Measurements from ENCODE around the gene NCR2.

DNA sequence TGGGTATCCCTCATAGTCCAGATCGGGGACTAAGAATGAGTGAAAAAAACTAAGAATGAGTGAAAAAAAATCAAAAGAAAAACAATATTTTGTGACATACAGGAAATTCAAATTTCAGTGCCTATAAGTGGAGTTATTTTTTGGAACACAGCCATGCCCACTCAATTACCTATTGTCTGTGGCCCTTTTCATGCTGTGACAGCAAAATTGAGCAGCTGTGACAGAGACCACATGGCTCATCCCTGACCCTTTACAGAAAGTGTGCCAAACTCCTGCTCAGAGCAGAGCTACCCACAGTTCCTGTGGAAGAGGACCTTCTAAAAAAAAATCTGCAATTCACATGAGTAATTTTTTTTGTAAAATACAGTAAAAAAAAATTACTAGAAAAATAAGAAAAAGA, 1.4 kb downstream of the NCR2 start:
- TF ChIP-seq, protein P1, sequence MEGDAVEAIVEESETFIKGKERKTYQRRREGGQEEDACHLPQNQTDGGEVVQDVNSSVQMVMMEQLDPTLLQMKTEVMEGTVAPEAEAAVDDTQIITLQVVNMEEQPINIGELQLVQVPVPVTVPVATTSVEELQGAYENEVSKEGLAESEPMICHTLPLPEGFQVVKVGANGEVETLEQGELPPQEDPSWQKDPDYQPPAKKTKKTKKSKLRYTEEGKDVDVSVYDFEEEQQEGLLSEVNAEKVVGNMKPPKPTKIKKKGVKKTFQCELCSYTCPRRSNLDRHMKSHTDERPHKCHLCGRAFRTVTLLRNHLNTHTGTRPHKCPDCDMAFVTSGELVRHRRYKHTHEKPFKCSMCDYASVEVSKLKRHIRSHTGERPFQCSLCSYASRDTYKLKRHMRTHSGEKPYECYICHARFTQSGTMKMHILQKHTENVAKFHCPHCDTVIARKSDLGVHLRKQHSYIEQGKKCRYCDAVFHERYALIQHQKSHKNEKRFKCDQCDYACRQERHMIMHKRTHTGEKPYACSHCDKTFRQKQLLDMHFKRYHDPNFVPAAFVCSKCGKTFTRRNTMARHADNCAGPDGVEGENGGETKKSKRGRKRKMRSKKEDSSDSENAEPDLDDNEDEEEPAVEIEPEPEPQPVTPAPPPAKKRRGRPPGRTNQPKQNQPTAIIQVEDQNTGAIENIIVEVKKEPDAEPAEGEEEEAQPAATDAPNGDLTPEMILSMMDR (IDR thresholded peaks at IDR 0.05 in 2 of 3, conservative IDR thresholded peaks at IDR 0.05 in 1 of 3; ENCODE audit: borderline replicate concordance in 1 of 3, insufficient read depth in 1 of 3, low read depth in 2 of 3, low read length in 2 of 3) = no peak
- TF ChIP-seq POLR2A (IDR thresholded peaks at IDR 0.05; ENCODE audit: borderline replicate concordance, extremely low read depth, insufficient read depth, insufficient read length) (no peak), YY1 (IDR thresholded peaks at IDR 0.05; ENCODE audit: extremely low read depth, insufficient replicate concordance, low read depth, low read length) (no peak), ZFX (IDR thresholded peaks at IDR 0.05) (no peak), EZH2 (IDR thresholded peaks at IDR 0.05) (no peak), SRF (IDR thresholded peaks at IDR 0.05; ENCODE audit: low read depth) (no peak), RAD21 (IDR thresholded peaks at IDR 0.05; ENCODE audit: low read depth) (no peak), EZH2phosphoT487 (IDR thresholded peaks at IDR 0.05; ENCODE audit: borderline replicate concordance) (no peak)
- TF ChIP-seq, protein P2, sequence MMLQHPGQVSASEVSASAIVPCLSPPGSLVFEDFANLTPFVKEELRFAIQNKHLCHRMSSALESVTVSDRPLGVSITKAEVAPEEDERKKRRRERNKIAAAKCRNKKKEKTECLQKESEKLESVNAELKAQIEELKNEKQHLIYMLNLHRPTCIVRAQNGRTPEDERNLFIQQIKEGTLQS (IDR thresholded peaks at IDR 0.05) = no peak
- TF ChIP-seq, protein P3, sequence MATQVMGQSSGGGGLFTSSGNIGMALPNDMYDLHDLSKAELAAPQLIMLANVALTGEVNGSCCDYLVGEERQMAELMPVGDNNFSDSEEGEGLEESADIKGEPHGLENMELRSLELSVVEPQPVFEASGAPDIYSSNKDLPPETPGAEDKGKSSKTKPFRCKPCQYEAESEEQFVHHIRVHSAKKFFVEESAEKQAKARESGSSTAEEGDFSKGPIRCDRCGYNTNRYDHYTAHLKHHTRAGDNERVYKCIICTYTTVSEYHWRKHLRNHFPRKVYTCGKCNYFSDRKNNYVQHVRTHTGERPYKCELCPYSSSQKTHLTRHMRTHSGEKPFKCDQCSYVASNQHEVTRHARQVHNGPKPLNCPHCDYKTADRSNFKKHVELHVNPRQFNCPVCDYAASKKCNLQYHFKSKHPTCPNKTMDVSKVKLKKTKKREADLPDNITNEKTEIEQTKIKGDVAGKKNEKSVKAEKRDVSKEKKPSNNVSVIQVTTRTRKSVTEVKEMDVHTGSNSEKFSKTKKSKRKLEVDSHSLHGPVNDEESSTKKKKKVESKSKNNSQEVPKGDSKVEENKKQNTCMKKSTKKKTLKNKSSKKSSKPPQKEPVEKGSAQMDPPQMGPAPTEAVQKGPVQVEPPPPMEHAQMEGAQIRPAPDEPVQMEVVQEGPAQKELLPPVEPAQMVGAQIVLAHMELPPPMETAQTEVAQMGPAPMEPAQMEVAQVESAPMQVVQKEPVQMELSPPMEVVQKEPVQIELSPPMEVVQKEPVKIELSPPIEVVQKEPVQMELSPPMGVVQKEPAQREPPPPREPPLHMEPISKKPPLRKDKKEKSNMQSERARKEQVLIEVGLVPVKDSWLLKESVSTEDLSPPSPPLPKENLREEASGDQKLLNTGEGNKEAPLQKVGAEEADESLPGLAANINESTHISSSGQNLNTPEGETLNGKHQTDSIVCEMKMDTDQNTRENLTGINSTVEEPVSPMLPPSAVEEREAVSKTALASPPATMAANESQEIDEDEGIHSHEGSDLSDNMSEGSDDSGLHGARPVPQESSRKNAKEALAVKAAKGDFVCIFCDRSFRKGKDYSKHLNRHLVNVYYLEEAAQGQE (IDR thresholded peaks at IDR 0.05; ENCODE audit: low read depth) = no peak
